GM12878 (cell line): ENCODE data around the gene FGD4. TPM values are rescaled to one million over a fixed set of nuclear protein-coding genes. Genes with fewer than 3 reads are reported as not detected.

Experiments
- ATAC-seq: fragments of 200-7000 bp; cut with Tn5 transposase; 3 replicates; pipeline ENCODE4 v1.9.1; 2020; ENCODE audit warnings: mild to moderate bottlenecking, moderate library complexity
- BruUV-seq: library from RNA; stranded (reverse); fragments of 400-500 nt; replicated peaks from 2 replicates; lab custom pipeline; 2021; lab: Mats Ljungman, UMichigan
- CTCF ChIA-PET: fragments of 300-600 bp; sonication (Branson Sonifier 250); formaldehyde crosslinking; extraction: SDS; loops from one replicate; lab custom pipeline; 2021; ENCODE audit warnings: inconsistent platforms; lab: Yijun Ruan, JAX
- POLR2A ChIA-PET: fragments of 350-600 bp; formaldehyde crosslinking; extraction: SDS; loops from one replicate; lab custom pipeline; 2021; ENCODE audit warnings: inconsistent platforms; lab: Charles Lee
- RAD21 ChIA-PET: fragments of 300-600 bp; sonication (Branson Sonifier 250); formaldehyde crosslinking; loops from one replicate; lab custom pipeline; 2023; ENCODE audit warnings: antibody characterized with exemption; ENCODE audit not compliant: unreplicated experiment; lab: Charles Lee
- SMC1A ChIA-PET: fragments of 300-600 bp; sonication (Branson Sonifier 250); formaldehyde crosslinking; loops from one replicate; lab custom pipeline; 2023; ENCODE audit not compliant: unreplicated experiment, uncharacterized antibody; lab: Charles Lee
- DNase-seq: peaks from one replicate; pipeline ENCODE4 v3.0.0-alpha.2; 2011; ENCODE audit warnings: low read depth, low spot score
- FAIRE-seq: peaks from 3 replicates; lab custom pipeline; 2011; peaks lifted over from hg19 to GRCh38; lab: Jason Lieb, UNC
- H2AFZ ChIP-seq: 2 replicates; pipeline ENCODE4 v1.6.0; 2011; ENCODE audit warnings: low read depth, low read length, control low read depth; ENCODE audit not compliant: control insufficient read depth
- H3K27ac ChIP-seq: 2 replicates; pipeline ENCODE4 v1.5.1; 2011; ENCODE audit warnings: control low read depth; ENCODE audit not compliant: control insufficient read depth, insufficient read depth
- H3K27me3 ChIP-seq, 2 experiments: replicated peaks in 1 of 2; 2 replicates each; pipeline versions ENCODE4 v1.6.0 to v1.6.1; 2011; ENCODE audit warnings: low read length in 1 of 2; ENCODE audit not compliant: control insufficient read depth in 2 of 2, insufficient read depth in 2 of 2
- H3K36me3 ChIP-seq, 2 experiments: 2 replicates each; pipeline ENCODE4 v1.5.1; 2011; ENCODE audit warnings: low read length in 1 of 2; ENCODE audit not compliant: control insufficient read depth in 2 of 2, insufficient read depth in 2 of 2
- H3K4me1 ChIP-seq: 2 replicates; pipeline ENCODE4 v1.6.1; 2011; ENCODE audit warnings: mild to moderate bottlenecking, low read length, moderate library complexity, mixed read lengths; ENCODE audit not compliant: control insufficient read depth, insufficient read depth
- H3K4me2 ChIP-seq: 2 replicates; pipeline ENCODE4 v1.6.0; 2011; ENCODE audit warnings: control low read depth; ENCODE audit not compliant: control insufficient read depth, insufficient read depth
- H3K4me3 ChIP-seq: fragments of 200-600 bp; sonication (generic); 2 replicates; pipeline ENCODE4 v1.5.1; 2016
- H3K79me2 ChIP-seq: 2 replicates; pipeline ENCODE4 v1.6.0; 2011; ENCODE audit warnings: low read length; ENCODE audit not compliant: control insufficient read depth, insufficient read depth
- H3K9ac ChIP-seq: 2 replicates; pipeline ENCODE4 v1.8.0; 2011; ENCODE audit warnings: low read length, control low read depth, mixed read lengths; ENCODE audit not compliant: control insufficient read depth, insufficient read depth
- H3K9me3 ChIP-seq: replicated peaks from 3 replicates; pipeline ENCODE4 v1.5.1; 2011; ENCODE audit warnings: mild to moderate bottlenecking, low read length; ENCODE audit not compliant: control insufficient read depth, insufficient read depth
- H4K20me1 ChIP-seq: 2 replicates; pipeline ENCODE4 v1.6.0; 2011; ENCODE audit not compliant: control insufficient read depth, insufficient read depth
- HDAC6 ChIP-seq: fragments of 200-600 bp; sonication (generic); IDR thresholded peaks from one replicate; pipeline ENCODE4 v1.8.0; 2017; ENCODE audit warnings: antibody characterized with exemption; ENCODE audit not compliant: unreplicated experiment
- MYB ChIP-seq: fragments of 150-350 bp; IDR thresholded peaks from 2 replicates; pipeline ENCODE4 v1.6.1; 2014; ENCODE audit warnings: mild to moderate bottlenecking, low read depth, low read length, borderline replicate concordance
- NFXL1 ChIP-seq: fragments of 450-650 bp; IDR thresholded peaks from 2 replicates; pipeline ENCODE4 v1.6.1; 2017; ENCODE audit warnings: antibody characterized with exemption, mild to moderate bottlenecking, borderline replicate concordance
- RAD51 ChIP-seq: fragments of 450-650 bp; IDR thresholded peaks from 2 replicates; pipeline ENCODE4 v1.6.1; 2016; ENCODE audit warnings: moderate library complexity, mild to moderate bottlenecking, inconsistent platforms
- SIX5 ChIP-seq: IDR thresholded peaks from 2 replicates; pipeline ENCODE4 v1.6.1; 2011; ENCODE audit warnings: mild to moderate bottlenecking, low read depth, low read length, moderate library complexity; ENCODE audit not compliant: severe bottlenecking
- SP1 ChIP-seq: IDR thresholded peaks from one replicate; pipeline ENCODE4 v1.6.1; 2011; ENCODE audit warnings: low read depth, low read length
- TBL1XR1 ChIP-seq: IDR thresholded peaks from 2 replicates; pipeline ENCODE4 v1.6.1; 2012; ENCODE audit warnings: low read depth, low read length, improper control_type of control experiment
- TCF3 ChIP-seq: IDR thresholded peaks from 2 replicates; pipeline ENCODE4 v1.6.1; 2012; ENCODE audit warnings: low read depth, mild to moderate bottlenecking, low read length, borderline replicate concordance; ENCODE audit not compliant: insufficient read depth
- WGBS: methylation state at CpG from one replicate; pipeline ENCODE4 v1.1.6; 2016; ENCODE audit warnings: low lambda C conversion rate; ENCODE audit not compliant: insufficient replicate concordance, insufficient coverage; ENCODE audit errors: missing lambda C conversion rate; 5-methylcytosine and 5-hydroxymethylcytosine counted together
- in situ Hi-C: fragments of 300-500 bp; cut with MboI; formaldehyde crosslinking; loops from 9 replicates; pipeline ENCODE4 v1.14.3; 2018; ENCODE audit warnings: mixed read lengths
- intact Hi-C: fragments of 100-400 bp; cut with micrococcal nuclease; formaldehyde crosslinking; loops from one replicate; pipeline ENCODE4 v1.14.2; 2022; ENCODE audit not compliant: unreplicated experiment
- polyA plus RNA-seq, 11 experiments: library from polyadenylated mRNA; depleted of rRNA in 4 of 11; unstranded in 6 of 11; stranded (reverse) in 5 of 11; fragments of >200 nt; fragmentation: Nextera tagmentation in 4 of 11; fragmentation: Illumina TruSeq in 1 of 11; extraction: Ambion mirVana in 4 of 11; extraction: Trizol in 1 of 11; gene quantifications; 1 replicate in 1 of 11; 2 replicates in 10 of 11; pipeline versions ENCODE4 v1.2.1 to v1.2.3, GENCODE V29; 2011 to 2016; ENCODE audit warnings: inconsistent platforms in 2 of 11, missing spikeins in 2 of 11, low read depth in 1 of 11
- total RNA-seq, 4 experiments: library from RNA; depleted of rRNA in 3 of 4; stranded (reverse); fragments of >200 nt in 3 of 4; fragmentation: Illumina TruSeq in 1 of 4; extraction: Trizol in 1 of 4; gene quantifications; 2 replicates each; pipeline versions ENCODE4 v1.2.1 to v1.2.3, GENCODE V29; 2013 to 2021
- TF ChIP-seq, protein P1 (sequence below): fragments of 450-650 bp; IDR thresholded peaks from 2 replicates; pipeline ENCODE4 v1.6.1; 2017; ENCODE audit warnings: mild to moderate bottlenecking, moderate library complexity
- TF ChIP-seq, protein P2 (sequence below): fragments of 450-650 bp; IDR thresholded peaks from 2 replicates; pipeline ENCODE4 v1.6.1; 2017; ENCODE audit warnings: borderline replicate concordance

The FGD4 gene
- total and polyA plus RNA-seq, 10 of the 15 experiments (the other 5 are each of a cell fraction or from before 2014, with no cell fraction given), result 0.01 to 0.18 (median 0.08) TPM; not detected in 3

DNA sequence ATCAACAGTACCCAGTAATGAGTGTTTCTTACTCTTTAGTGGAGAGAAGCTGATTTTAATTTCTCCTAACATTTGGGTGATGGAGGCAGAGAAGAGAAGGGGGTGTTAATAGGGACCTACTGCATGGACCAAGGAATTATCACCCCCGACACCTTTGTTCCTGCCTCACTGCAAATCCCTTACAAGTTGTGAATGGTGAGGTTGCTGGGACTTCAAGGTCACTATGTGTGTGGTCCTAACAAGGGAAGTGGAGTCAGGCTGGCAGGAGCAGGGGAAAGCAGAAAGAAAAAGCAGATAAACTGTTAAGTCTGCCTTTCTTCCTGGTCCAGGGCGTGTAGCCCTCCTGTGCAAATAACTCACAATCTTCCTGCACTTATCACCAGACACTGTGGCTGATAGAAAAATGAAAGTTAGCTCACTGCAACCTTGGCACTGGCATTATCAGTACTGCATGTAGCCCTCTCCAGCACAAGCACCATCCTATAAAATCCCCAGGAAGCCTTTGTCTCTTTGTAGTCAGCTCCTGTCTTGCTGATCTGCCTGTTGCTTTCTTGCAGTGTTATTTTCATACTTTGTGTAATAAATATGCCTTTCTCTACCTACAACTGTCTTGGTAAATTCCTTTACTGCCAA, 167.4 kb downstream of the FGD4 start:
- Histone ChIP-seq H3K27me3 (no peaks in the 10 kb centered on the region; a peak in 2 of 4 replicates), H2AFZ (no peak overlapping the region), H3K36me3 (no peaks in the 10 kb centered on the region), H3K4me3 (no peak overlapping the region), H3K9me3 (no peaks in the 10 kb centered on the region)
- WGBS, result 43% methylated on average over 2 of the region's 2 CpGs
- ChIA-PET SMC1A (no interaction called here), RAD21 (no interaction called here)
- DNase-seq (no peak), ATAC-seq (no peak)
- no TSS peak for BruUV-seq
- TF ChIP-seq TCF3 (no peak), HDAC6 (no peak), MYB (no peak), RAD51 (no peak), NFXL1 (no peak), SIX5 (no peak), TBL1XR1 (no peak), SP1 (no peak)
- TF ChIP-seq, protein P1, sequence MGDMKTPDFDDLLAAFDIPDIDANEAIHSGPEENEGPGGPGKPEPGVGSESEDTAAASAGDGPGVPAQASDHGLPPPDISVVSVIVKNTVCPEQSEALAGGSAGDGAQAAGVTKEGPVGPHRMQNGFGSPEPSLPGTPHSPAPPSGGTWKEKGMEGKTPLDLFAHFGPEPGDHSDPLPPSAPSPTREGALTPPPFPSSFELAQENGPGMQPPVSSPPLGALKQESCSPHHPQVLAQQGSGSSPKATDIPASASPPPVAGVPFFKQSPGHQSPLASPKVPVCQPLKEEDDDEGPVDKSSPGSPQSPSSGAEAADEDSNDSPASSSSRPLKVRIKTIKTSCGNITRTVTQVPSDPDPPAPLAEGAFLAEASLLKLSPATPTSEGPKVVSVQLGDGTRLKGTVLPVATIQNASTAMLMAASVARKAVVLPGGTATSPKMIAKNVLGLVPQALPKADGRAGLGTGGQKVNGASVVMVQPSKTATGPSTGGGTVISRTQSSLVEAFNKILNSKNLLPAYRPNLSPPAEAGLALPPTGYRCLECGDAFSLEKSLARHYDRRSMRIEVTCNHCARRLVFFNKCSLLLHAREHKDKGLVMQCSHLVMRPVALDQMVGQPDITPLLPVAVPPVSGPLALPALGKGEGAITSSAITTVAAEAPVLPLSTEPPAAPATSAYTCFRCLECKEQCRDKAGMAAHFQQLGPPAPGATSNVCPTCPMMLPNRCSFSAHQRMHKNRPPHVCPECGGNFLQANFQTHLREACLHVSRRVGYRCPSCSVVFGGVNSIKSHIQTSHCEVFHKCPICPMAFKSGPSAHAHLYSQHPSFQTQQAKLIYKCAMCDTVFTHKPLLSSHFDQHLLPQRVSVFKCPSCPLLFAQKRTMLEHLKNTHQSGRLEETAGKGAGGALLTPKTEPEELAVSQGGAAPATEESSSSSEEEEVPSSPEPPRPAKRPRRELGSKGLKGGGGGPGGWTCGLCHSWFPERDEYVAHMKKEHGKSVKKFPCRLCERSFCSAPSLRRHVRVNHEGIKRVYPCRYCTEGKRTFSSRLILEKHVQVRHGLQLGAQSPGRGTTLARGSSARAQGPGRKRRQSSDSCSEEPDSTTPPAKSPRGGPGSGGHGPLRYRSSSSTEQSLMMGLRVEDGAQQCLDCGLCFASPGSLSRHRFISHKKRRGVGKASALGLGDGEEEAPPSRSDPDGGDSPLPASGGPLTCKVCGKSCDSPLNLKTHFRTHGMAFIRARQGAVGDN, result no peak
- TF ChIP-seq, protein P2, sequence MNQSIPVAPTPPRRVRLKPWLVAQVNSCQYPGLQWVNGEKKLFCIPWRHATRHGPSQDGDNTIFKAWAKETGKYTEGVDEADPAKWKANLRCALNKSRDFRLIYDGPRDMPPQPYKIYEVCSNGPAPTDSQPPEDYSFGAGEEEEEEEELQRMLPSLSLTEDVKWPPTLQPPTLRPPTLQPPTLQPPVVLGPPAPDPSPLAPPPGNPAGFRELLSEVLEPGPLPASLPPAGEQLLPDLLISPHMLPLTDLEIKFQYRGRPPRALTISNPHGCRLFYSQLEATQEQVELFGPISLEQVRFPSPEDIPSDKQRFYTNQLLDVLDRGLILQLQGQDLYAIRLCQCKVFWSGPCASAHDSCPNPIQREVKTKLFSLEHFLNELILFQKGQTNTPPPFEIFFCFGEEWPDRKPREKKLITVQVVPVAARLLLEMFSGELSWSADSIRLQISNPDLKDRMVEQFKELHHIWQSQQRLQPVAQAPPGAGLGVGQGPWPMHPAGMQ, result no peak
- TF ChIP-seq, all 136 proteins: peak for 0
- H3K9ac ChIP-seq, result no peak overlapping the region
- H3K4me2 ChIP-seq, result no peak overlapping the region
- no peak overlapping the region for H3K27ac ChIP-seq
- H3K4me1 ChIP-seq, result no peaks in the 10 kb centered on the region
- no peaks in the 10 kb centered on the region for H3K79me2 ChIP-seq
- CTCF ChIA-PET, result interaction anchor here (0.6 kb wide), 1 partner anchor 751 kb away, joined by 3 read pairs; no protein-coding TSS in a partner anchor
- intact Hi-C loops (no loop called here), in situ Hi-C loops (no loop called here)
- H4K20me1 ChIP-seq, result no peaks in the 10 kb centered on the region
- FAIRE-seq, result no peak
- POLR2A ChIA-PET, result no interaction called here
